K562 (cell line): Measurements from ENCODE around the gene SLC4A1. TPM values are rescaled to one million over a fixed set of nuclear protein-coding genes. Genes with fewer than 3 reads are reported as not detected.

Experiments used
- CBFB ChIP-seq: sonication (generic); formaldehyde crosslinking; IDR thresholded peaks from 2 replicates; pipeline ENCODE4 v1.4.0; 2020; ENCODE audit warnings: mild to moderate bottlenecking, missing genetic modification reagents
- DEAF1 ChIP-seq: fragments of 450-650 bp; formaldehyde crosslinking; IDR thresholded peaks from 2 replicates; pipeline ENCODE4 v1.4.0; 2020; ENCODE audit warnings: mild to moderate bottlenecking, moderate library complexity
- EGR1 ChIP-seq: fragments of 450-650 bp; conservative IDR thresholded peaks from 2 replicates; pipeline ENCODE4 v1.6.1; 2017; ENCODE audit warnings: mild to moderate bottlenecking
- FIP1L1 ChIP-seq: fragments of 200-400 bp; formaldehyde crosslinking; IDR thresholded peaks from 2 replicates; pipeline ENCODE4 v1.6.1; 2018; ENCODE audit warnings: mild to moderate bottlenecking, low read depth, low read length; ENCODE audit not compliant: poor library complexity, severe bottlenecking
- FOSL1 ChIP-seq: fragments of 200-800 bp; sonication (Bioruptor generic); conservative IDR thresholded peaks from 2 replicates; pipeline ENCODE4 v1.6.1; 2016; ENCODE audit warnings: missing genetic modification characterization, missing compliant biosample characterization
- FOXO4 ChIP-seq: fragments of 450-650 bp; formaldehyde crosslinking; IDR thresholded peaks from 2 replicates; pipeline ENCODE4 v1.4.0; 2020; ENCODE audit warnings: mild to moderate bottlenecking, moderate library complexity
- GTF2F1 ChIP-seq: IDR thresholded peaks from 2 replicates; pipeline ENCODE4 v1.6.1; 2011; ENCODE audit warnings: low read depth, low read length, improper control_type of control experiment
- HSF4 ChIP-seq: fragments of 250-450 bp; sonication (Bioruptor Pico); IDR thresholded peaks from 2 replicates; pipeline ENCODE4 v2.1.2; 2022; ENCODE audit warnings: mild to moderate bottlenecking, moderate library complexity, borderline replicate concordance
- KDM1A ChIP-seq, 2 experiments: fragments of 450-650 bp; IDR thresholded peaks; 2 replicates each; pipeline ENCODE4 v1.6.1; 2016; ENCODE audit warnings: mild to moderate bottlenecking in 2 of 2
- NONO ChIP-seq, 2 experiments: fragments of 200-400 bp in 1 of 2; fragments of 450-650 bp in 1 of 2; formaldehyde crosslinking in 1 of 2; IDR thresholded peaks; 2 replicates each; pipeline ENCODE4 v1.6.1; 2017; ENCODE audit warnings: low read depth in 2 of 2, mild to moderate bottlenecking in 2 of 2, moderate library complexity in 2 of 2, low read length in 1 of 2
- POLR3G ChIP-seq: IDR thresholded peaks from 2 replicates; pipeline ENCODE4 v1.6.1; 2011; ENCODE audit not compliant: insufficient read length, insufficient replicate concordance; ENCODE audit errors: extremely low read depth
- PRDM10 ChIP-seq: fragments of 450-650 bp; IDR thresholded peaks from 2 replicates; pipeline ENCODE4 v1.6.1; 2018; ENCODE audit not compliant: partially characterized antibody
- PREB ChIP-seq: sonication (generic); formaldehyde crosslinking; IDR thresholded peaks from 2 replicates; pipeline ENCODE4 v1.8.1; 2023; ENCODE audit warnings: mild to moderate bottlenecking, missing genetic modification reagents
- RBM22 ChIP-seq: fragments of 200-400 bp; formaldehyde crosslinking; IDR thresholded peaks from 2 replicates; pipeline ENCODE4 v1.6.1; 2018; ENCODE audit warnings: low read length, low read depth; ENCODE audit not compliant: poor library complexity, severe bottlenecking
- RBM39 ChIP-seq: fragments of 200-400 bp; formaldehyde crosslinking; optimal IDR thresholded peaks from 2 replicates; pipeline ENCODE3; 2018; ENCODE audit warnings: low read depth, low read length
- RFX5 ChIP-seq: IDR thresholded peaks from 2 replicates; pipeline ENCODE4 v1.6.1; 2011; ENCODE audit warnings: low read depth, mild to moderate bottlenecking, improper control_type of control experiment, low read length
- SNIP1 ChIP-seq: fragments of 450-650 bp; IDR thresholded peaks from 2 replicates; pipeline ENCODE4 v1.7.1; 2017; ENCODE audit warnings: low read depth, mild to moderate bottlenecking
- TAF7 ChIP-seq: fragments of 450-650 bp; IDR thresholded peaks from 2 replicates; pipeline ENCODE4 v1.6.1; 2016; ENCODE audit warnings: missing genetic modification characterization, missing compliant biosample characterization
- ZNF277 ChIP-seq: fragments of 250-450 bp; sonication (Bioruptor Pico); IDR thresholded peaks from 2 replicates; pipeline ENCODE4 v1.8.0; 2022; ENCODE audit warnings: inconsistent platforms, mild to moderate bottlenecking, moderate library complexity, borderline replicate concordance
- ZNF696 ChIP-seq: fragments of 250-450 bp; sonication (Bioruptor Pico); conservative IDR thresholded peaks from 2 replicates; pipeline ENCODE4 v1.4.0; 2020; ENCODE audit warnings: mild to moderate bottlenecking, moderate library complexity
- polyA plus RNA-seq, 8 experiments: library from polyadenylated mRNA; depleted of rRNA in 4 of 8; stranded (reverse) in 5 of 8; unstranded in 3 of 8; fragments of >200 nt; fragmentation: Nextera tagmentation in 2 of 8; fragmentation: Illumina TruSeq in 1 of 8; extraction: Ambion mirVana in 2 of 8; extraction: Trizol in 1 of 8; gene quantifications; 2 replicates each; pipeline versions ENCODE4 v1.2.1 to v1.2.3, GENCODE V29; 2011 to 2014; ENCODE audit warnings: inconsistent platforms in 1 of 8, missing spikeins in 1 of 8
- total RNA-seq, 7 experiments: library from RNA; depleted of rRNA in 6 of 7; stranded (reverse); fragments of >200 nt in 6 of 7; fragmentation: Illumina TruSeq in 2 of 7; extraction: Trizol in 2 of 7; gene quantifications; 2 replicates each; pipeline versions ENCODE4 v1.2.1 to v1.2.3, GENCODE V29; 2011 to 2021; ENCODE audit warnings: low replicate concordance in 1 of 7

SLC4A1 gene
- total and polyA plus RNA-seq, 9 of the 15 experiments (the other 6 are each of a cell fraction or from before 2014, with no cell fraction given) = 0.14 to 1.00 (median 0.53) TPM

GRCh38 chr17:44219108-44219615, 48.8 kb downstream of the SLC4A1 start (continued):
- TF ChIP-seq ZNF277 (no peak), FIP1L1 (peak; percentile 74), PRDM10 (no peak), POLR3G (no peak), TAF7 (tag) (no peak), DEAF1 (CRISPR knock-in tag) (no peak), PREB (no peak), HSF4 (CRISPR knock-in tag) (no peak), FOXO4 (CRISPR knock-in tag) (no peak), CBFB (CRISPR knock-in tag) (no peak), RFX5 (no peak), SNIP1 (no peak), NONO (IDR thresholded peaks at IDR 0.05; ENCODE audit: low read depth in 2 of 2, low read length in 1 of 2) (peak; percentile 14 to 48; a peak in 3 of 4 replicates), KDM1A (IDR thresholded peaks at IDR 0.05) (no peak), RBM22 (no peak), GTF2F1 (no peak), FOSL1 (no peak), ZNF696 (CRISPR knock-in tag) (no peak), RBM39 (no peak), EGR1 (no peak)
